ENCODE measurements around the gene PPP3CA. TPM values are rescaled to one million over a fixed set of nuclear protein-coding genes. Genes with fewer than 3 reads are reported as not detected.

PPP3CA gene
- total and polyA plus RNA-seq, 2 experiments from 2014 or later: 27.0 to 45.2 TPM

- Mint-ChIP-seq H3K9me3 (peaks cover 16% of the 10 kb centered on the region), H3K4me1 (peaks cover 40% of the 10 kb centered on the region), H3K4me3 (no peak overlapping the region), H3K36me3 (ENCODE audit: low read depth) (peaks cover 22% of the 10 kb centered on the region), H3K27me3 (ENCODE audit: insufficient read depth, low read depth, poor library complexity) (no peaks in the 10 kb centered on the region), H3K27ac (no peak overlapping the region)
- no peak overlapping the region for H3K27ac ChIP-seq (ENCODE audit: low read depth)
- peaks cover 23% of the 10 kb centered on the region for H3K4me1 ChIP-seq (ENCODE audit: insufficient read depth)
- H3K4me3 ChIP-seq: no peak overlapping the region
- H3K9me2 ChIP-seq (ENCODE audit: insufficient read depth): no peaks in the 10 kb centered on the region
- H3K27me3 ChIP-seq (ENCODE audit: insufficient read depth): no peaks in the 10 kb centered on the region
- H3F3A ChIP-seq (replicated peaks; ENCODE audit: low read depth): no peaks in the 10 kb centered on the region
- DNase-seq (ENCODE audit: low spot score): no peak
- no peak for ATAC-seq
- H3K36me3 ChIP-seq (ENCODE audit: insufficient read depth): peaks cover 5% of the 10 kb centered on the region; the same call in 1 of the 2 replicates
- H2AFZ ChIP-seq: no peak overlapping the region
- H3K79me2 ChIP-seq (replicated peaks; ENCODE audit: insufficient read depth): no peaks in the 10 kb centered on the region; the same call in none of the 2 replicates
- no peaks in the 10 kb centered on the region for H4K20me1 ChIP-seq (replicated peaks; ENCODE audit: insufficient read depth)
- no peak for TF ChIP-seq REST (IDR thresholded peaks at IDR 0.05; ENCODE audit: unreplicated experiment)
- TF ChIP-seq EZH2phosphoT487 (IDR thresholded peaks at IDR 0.05; ENCODE audit: unreplicated experiment): no peak
- TF ChIP-seq ZNF331 (CRISPR knock-in tag; IDR thresholded peaks at IDR 0.05; ENCODE audit: low read depth): no peak
- TF ChIP-seq EZH2 (IDR thresholded peaks at IDR 0.05; ENCODE audit: low read depth, unreplicated experiment): no peak
- TF ChIP-seq NANOG (IDR thresholded peaks at IDR 0.05; ENCODE audit: borderline replicate concordance): no peak
- no peak for TF ChIP-seq CREB1 (CRISPR knock-in tag; IDR thresholded peaks at IDR 0.05; ENCODE audit: low read depth)
- no peak for TF ChIP-seq JUNB (IDR thresholded peaks at IDR 0.05; ENCODE audit: unreplicated experiment)
- no peak for TF ChIP-seq STAT1 (IDR thresholded peaks at IDR 0.05; ENCODE audit: unreplicated experiment)
- no peak for TF ChIP-seq POLR2AphosphoS5 (IDR thresholded peaks at IDR 0.05; ENCODE audit: low read depth)
- no peak for TF ChIP-seq ZNF114 (CRISPR knock-in tag; IDR thresholded peaks at IDR 0.05)
- no peak for TF ChIP-seq ZNF462 (CRISPR knock-in tag; IDR thresholded peaks at IDR 0.05)
- TF ChIP-seq CTCF (conservative IDR thresholded peaks at IDR 0.05; ENCODE audit: low read depth in 2 of 2): no peak
- TF ChIP-seq ETS1 (IDR thresholded peaks at IDR 0.05): no peak
- H3K4me2 ChIP-seq: no peak overlapping the region
Observed at GRCh38 chr4:101178731-101179130, 168.6 kb downstream of the PPP3CA start.
